ENCODE measurements around the gene LARGE1.

DNA sequence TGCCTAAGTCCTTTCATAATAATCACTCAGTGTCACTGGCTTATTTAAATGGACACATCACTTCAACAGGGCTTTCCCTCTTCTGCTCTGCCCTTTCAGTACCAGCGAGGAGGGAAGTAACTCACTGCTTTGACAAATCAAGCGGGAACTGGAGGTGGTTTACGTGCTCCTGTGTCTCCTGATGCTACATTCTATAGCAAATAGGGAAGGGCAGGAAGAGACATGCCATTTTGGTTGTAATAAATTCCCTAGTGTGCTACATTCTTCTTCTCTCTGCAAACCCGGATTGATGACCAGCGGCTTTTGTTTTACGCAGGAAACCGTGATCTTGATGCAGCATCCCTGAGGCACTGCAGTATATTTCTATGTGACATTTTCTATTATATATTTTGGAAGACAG, 491.0 kb downstream of the LARGE1 start:
- TF ChIP-seq, protein P1, sequence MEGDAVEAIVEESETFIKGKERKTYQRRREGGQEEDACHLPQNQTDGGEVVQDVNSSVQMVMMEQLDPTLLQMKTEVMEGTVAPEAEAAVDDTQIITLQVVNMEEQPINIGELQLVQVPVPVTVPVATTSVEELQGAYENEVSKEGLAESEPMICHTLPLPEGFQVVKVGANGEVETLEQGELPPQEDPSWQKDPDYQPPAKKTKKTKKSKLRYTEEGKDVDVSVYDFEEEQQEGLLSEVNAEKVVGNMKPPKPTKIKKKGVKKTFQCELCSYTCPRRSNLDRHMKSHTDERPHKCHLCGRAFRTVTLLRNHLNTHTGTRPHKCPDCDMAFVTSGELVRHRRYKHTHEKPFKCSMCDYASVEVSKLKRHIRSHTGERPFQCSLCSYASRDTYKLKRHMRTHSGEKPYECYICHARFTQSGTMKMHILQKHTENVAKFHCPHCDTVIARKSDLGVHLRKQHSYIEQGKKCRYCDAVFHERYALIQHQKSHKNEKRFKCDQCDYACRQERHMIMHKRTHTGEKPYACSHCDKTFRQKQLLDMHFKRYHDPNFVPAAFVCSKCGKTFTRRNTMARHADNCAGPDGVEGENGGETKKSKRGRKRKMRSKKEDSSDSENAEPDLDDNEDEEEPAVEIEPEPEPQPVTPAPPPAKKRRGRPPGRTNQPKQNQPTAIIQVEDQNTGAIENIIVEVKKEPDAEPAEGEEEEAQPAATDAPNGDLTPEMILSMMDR (IDR thresholded peaks at IDR 0.05): no peak
- no peak for TF ChIP-seq EP300 (IDR thresholded peaks at IDR 0.05)

Measured in tibial nerve (tissue), 4 donors.